ENCODE data around the gene AGMO.

Gene AGMO

GRCh38 chr7:15602236-15602635 is 40.4 kb upstream of the AGMO start:
- no peak for TF ChIP-seq CTCF (conservative IDR thresholded peaks at IDR 0.05; ENCODE audit: low read length)
- H3K4me3 ChIP-seq (ENCODE audit: low read length) = no peak overlapping the region
- no peak for DNase-seq (ENCODE audit: low read depth)

DNA sequence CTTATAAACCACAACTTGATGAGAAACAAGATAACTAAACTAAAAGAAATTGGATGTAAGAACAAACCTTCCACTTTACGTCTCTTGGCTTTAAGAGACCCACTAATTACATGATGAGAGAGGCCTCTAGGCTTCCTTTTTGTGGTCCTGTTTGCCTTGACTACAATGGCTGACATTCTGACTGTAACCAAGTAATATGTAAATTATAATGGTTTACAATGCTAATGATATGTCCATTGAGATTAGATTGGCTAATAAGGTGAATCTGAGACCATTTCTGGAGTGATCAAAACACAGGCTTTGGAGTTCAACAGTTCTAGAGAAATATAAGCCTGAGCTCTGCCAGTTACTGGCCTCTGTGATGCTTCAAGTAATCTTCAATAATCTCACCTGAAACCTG is 39.4 kb upstream of the AGMO start:
- no peak for TF ChIP-seq CTCF (conservative IDR thresholded peaks at IDR 0.05; ENCODE audit: low read length)
- DNase-seq (ENCODE audit: low read depth) = no peak
- H3K4me3 ChIP-seq (ENCODE audit: low read length) = no peak overlapping the region

DNA sequence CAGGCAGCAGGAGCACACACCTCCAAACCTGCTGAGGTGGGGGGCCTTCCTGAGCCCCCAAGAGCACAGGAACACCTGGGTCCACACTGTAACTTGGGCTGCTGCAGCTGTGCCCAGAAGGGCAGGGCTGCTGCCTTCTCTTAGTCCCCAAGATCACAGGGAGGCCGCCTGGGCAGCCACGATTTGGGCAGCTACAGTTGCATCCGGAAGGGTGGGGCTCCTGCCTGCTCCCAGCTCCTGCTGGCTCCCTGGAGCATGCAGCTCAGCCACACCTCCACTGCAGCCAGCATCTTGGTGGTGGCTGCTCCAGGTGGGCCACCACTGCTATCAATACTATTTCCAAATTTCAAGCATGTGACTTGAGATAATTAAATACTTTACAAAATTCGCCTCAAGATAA is 38.5 kb upstream of the AGMO start:
- no peak for DNase-seq (ENCODE audit: low read depth)
- H3K4me3 ChIP-seq (ENCODE audit: low read length) = no peak overlapping the region
- TF ChIP-seq CTCF (conservative IDR thresholded peaks at IDR 0.05; ENCODE audit: low read length) = no peak

DNA sequence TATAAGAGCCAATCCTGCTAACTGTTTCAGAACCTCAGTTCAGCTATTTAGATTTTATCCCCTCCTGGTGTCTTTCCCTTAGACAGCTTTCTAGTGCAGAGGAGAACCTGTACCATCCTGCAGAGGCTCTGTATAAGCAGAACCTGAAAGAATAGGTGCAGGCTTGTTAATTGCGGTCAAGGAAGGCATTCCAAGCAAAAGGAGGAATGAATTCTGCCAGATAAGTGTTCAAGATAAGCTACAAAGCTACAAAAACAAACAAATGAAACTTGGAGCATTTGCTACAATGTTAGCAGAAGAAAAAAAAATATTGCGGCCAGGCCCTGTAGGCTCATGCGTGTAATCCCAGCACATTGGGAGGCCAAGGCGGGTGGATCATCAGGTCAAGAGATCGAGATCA is 32.6 kb upstream of the AGMO start:
- TF ChIP-seq CTCF (conservative IDR thresholded peaks at IDR 0.05; ENCODE audit: low read length) = no peak
- no peak overlapping the region for H3K4me3 ChIP-seq (ENCODE audit: low read length)
- DNase-seq (ENCODE audit: low read depth) = no peak

GRCh38 chr7:15593382-15593781 is 31.6 kb upstream of the AGMO start:
- no peak for TF ChIP-seq CTCF (conservative IDR thresholded peaks at IDR 0.05; ENCODE audit: low read length)
- no peak for DNase-seq (ENCODE audit: low read depth)
- H3K4me3 ChIP-seq (ENCODE audit: low read length) = no peak overlapping the region

DNA sequence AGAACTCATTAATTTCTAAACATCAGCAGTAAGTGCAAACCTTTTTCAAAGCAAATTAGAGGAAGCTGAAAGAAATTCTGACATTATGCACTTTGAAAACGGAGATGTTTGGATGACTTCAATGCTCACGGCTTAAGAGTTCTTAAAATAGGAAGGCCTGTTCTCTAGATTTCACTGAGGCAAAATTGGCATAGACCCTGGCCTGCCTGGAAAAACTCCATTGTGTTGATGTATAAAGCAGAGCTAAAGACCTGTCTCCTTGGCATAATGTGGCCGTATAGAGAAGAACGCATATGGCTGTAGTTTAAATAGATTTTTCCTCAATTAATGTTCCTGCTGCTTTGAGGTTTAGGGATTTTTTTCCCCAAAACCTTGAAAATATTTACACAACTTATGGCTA is 24.5 kb upstream of the AGMO start:
- no peak for TF ChIP-seq CTCF (conservative IDR thresholded peaks at IDR 0.05; ENCODE audit: low read length)
- H3K4me3 ChIP-seq (ENCODE audit: low read length) = no peak overlapping the region

DNA sequence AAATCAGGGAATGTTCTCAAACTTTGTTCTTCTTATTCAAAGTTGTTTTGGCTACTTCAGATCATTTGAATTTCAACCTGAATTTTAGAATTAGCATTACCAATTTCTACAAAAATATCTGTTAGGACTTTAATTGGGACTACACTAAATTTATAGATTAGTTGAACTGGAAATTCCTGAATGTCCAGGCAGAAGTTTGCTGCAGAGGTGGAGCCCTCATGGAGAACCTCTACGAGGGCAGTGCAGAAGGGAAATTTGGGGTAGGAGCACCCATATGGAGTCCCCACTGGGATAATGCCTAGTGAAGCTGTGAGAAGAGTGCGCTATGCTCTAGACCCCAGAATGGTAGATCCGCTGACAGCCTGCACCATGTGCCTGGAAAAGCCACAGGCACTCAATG is 22.8 kb upstream of the AGMO start:
- no peak for TF ChIP-seq CTCF (conservative IDR thresholded peaks at IDR 0.05; ENCODE audit: low read length)
- DNase-seq (ENCODE audit: low read depth) = no peak
- H3K4me3 ChIP-seq (ENCODE audit: low read length) = no peak overlapping the region

More for the DNA sequence above, 24.5 kb upstream of the AGMO start:
- DNase-seq (ENCODE audit: low read depth) = no peak

Measured in AG10803 (cell line).